Pulmonary artery endothelial cell (primary cell): ENCODE results near the gene CNST. TPM values are rescaled to one million over a fixed set of nuclear protein-coding genes. Genes with fewer than 3 reads are reported as not detected.
"Not testable (repeated sequence)": the region's sequence is repeated elsewhere in the genome, so short reads cannot be mapped to it uniquely, and the experiment has no call there.

Experiments used
- DNase-seq: peaks from one replicate; pipeline ENCODE4 v3.0.0-alpha.2; 2011; ENCODE audit warnings: low read depth, low spot score
- total RNA-seq: library from RNA; depleted of rRNA; stranded (reverse); fragments of >200 nt; gene quantifications from 2 replicates; pipeline ENCODE4 v1.2.3, GENCODE V29; 2014

Gene CNST
- total RNA-seq, 1 donor from 2014 or later = 14.2 TPM

- DNase-seq = no peak
Observed at GRCh38 chr1:246618240-246618808, 52.1 kb downstream of the CNST start.

- DNase-seq = no peak
Observed at GRCh38 chr1:246622035-246622652, 55.9 kb downstream of the CNST start.

GRCh38 chr1:246624091-246624490 is 57.8 kb downstream of the CNST start:
- DNase-seq = no peak

GRCh38 chr1:246629030-246629429 is 62.8 kb downstream of the CNST start:
- DNase-seq = no peak

GRCh38 chr1:246629976-246630375 is 63.7 kb downstream of the CNST start:
- DNase-seq = no peak

- no peak for DNase-seq
Observed at GRCh38 chr1:246631426-246631825, 65.2 kb downstream of the CNST start.

GRCh38 chr1:246632281-246633168 is 66.3 kb downstream of the CNST start:
- DNase-seq = no peak

GRCh38 chr1:246634659-246635058 is 68.4 kb downstream of the CNST start:
- DNase-seq = not testable (repeated sequence)

GRCh38 chr1:246638941-246639655 is 72.8 kb downstream of the CNST start:
- DNase-seq = no peak

- no peak for DNase-seq
Observed at GRCh38 chr1:246639732-246640131, 73.5 kb downstream of the CNST start.

GRCh38 chr1:246640747-246641146 is 74.5 kb downstream of the CNST start:
- DNase-seq = no peak

GRCh38 chr1:246641394-246641793 is 75.1 kb downstream of the CNST start:
- DNase-seq = no peak

GRCh38 chr1:246642719-246643118 is 76.5 kb downstream of the CNST start:
- DNase-seq = no peak

- DNase-seq = no peak
Observed at GRCh38 chr1:246647113-246647512, 80.9 kb downstream of the CNST start.

- DNase-seq = no peak
Observed at GRCh38 chr1:246647513-246647912, 81.3 kb downstream of the CNST start.

GRCh38 chr1:246651012-246651695 is 84.9 kb downstream of the CNST start:
- no peak for DNase-seq

GRCh38 chr1:246658567-246658966 is 92.3 kb downstream of the CNST start:
- no peak for DNase-seq

- no peak for DNase-seq
Observed at GRCh38 chr1:246659594-246660140, 93.4 kb downstream of the CNST start.

- no peak for DNase-seq
Observed at GRCh38 chr1:246661451-246661850, 95.2 kb downstream of the CNST start.

- no peak for DNase-seq
Observed at GRCh38 chr1:246667773-246668172, 101.5 kb downstream of the CNST start.

GRCh38 chr1:246669659-246670058 is 103.4 kb downstream of the CNST start:
- DNase-seq = no peak
